ENCODE data around the gene SLC9A2.

The SLC9A2 gene

GRCh38 chr2:102634831-102635241, 15.5 kb downstream of the SLC9A2 start:
- Histone ChIP-seq H3K4me3 (no peak overlapping the region), H3K27ac (no peak overlapping the region)
- no peak for TF ChIP-seq CTCF (IDR thresholded peaks at IDR 0.05)
- no peak for DNase-seq (ENCODE audit: low spot score)

GRCh38 chr2:102635317-102635716, 16.0 kb downstream of the SLC9A2 start:
- Histone ChIP-seq H3K4me3 (no peak overlapping the region), H3K27ac (no peak overlapping the region)
- TF ChIP-seq CTCF (IDR thresholded peaks at IDR 0.05), result no peak
- no peak for DNase-seq (ENCODE audit: low spot score)

GRCh38 chr2:102636283-102636907, 17.0 kb downstream of the SLC9A2 start:
- no peak for TF ChIP-seq CTCF (IDR thresholded peaks at IDR 0.05)
- Histone ChIP-seq H3K4me3 (no peak overlapping the region), H3K27ac (no peak overlapping the region)
- DNase-seq (ENCODE audit: low spot score), result no peak

DNA sequence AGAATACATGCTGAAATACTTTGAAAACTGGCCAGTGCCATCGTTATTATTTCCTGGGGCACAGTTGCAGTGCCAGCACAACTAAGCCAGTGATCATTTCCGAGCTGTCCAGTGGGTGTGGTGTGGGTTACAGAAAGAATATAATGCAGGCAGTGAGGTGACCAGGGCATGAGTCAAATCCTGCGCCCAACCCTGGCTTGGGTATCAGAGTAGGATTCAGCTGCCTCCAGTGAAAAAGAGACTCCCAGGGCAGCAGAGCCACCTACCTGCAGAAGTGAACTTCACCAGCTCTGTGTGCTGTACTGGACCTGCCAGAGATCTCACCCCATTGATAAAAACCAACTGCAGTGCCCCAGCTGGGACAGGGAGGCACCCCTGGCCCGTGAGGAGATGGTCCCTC, 18.0 kb downstream of the SLC9A2 start:
- DNase-seq (ENCODE audit: low spot score), result no peak
- no peak for TF ChIP-seq CTCF (IDR thresholded peaks at IDR 0.05)

GRCh38 chr2:102639429-102639828, 20.1 kb downstream of the SLC9A2 start:
- Histone ChIP-seq H3K27ac (no peak overlapping the region), H3K4me3 (no peak overlapping the region)
- TF ChIP-seq CTCF (IDR thresholded peaks at IDR 0.05), result no peak
- DNase-seq (ENCODE audit: low spot score), result no peak

More for the DNA sequence above, 18.0 kb downstream of the SLC9A2 start:
- no peak overlapping the region for H3K4me3 ChIP-seq
- no peak overlapping the region for H3K27ac ChIP-seq

DNA sequence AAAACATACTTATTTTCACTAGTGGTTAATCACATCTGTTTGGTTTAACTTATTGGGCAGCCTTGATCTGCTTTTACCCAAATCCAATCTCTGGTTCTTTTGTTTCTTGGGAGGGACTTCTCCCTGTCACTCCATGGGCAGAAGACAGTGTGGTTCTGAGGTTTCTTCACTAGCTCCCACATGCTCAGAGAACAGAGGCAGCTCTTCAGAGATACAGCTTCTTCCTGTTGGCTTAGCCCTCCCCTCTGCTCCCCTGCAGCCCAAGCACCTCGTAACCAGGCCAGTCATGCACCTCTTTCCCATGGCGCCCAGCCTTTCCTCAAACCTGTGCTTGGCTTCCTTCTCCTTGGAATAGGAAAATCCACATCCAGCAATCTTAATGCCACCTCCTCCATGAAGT, 32.8 kb downstream of the SLC9A2 start:
- no peak for TF ChIP-seq CTCF (IDR thresholded peaks at IDR 0.05)
- no peak for DNase-seq (ENCODE audit: low spot score)
- Histone ChIP-seq H3K4me3 (no peak overlapping the region), H3K27ac (no peak overlapping the region)

GRCh38 chr2:102657770-102658169, 38.4 kb downstream of the SLC9A2 start:
- no peak overlapping the region for H3K4me3 ChIP-seq
- no peak for TF ChIP-seq CTCF (IDR thresholded peaks at IDR 0.05)
- no peak for DNase-seq (ENCODE audit: low spot score)
- H3K27ac ChIP-seq, result no peak overlapping the region
